Stimulated activated CD4-positive, alpha-beta T cell treated with anti-CD3 and anti-CD28 coated beads, Interleukin-12 subunit alpha, Interleukin-12 subunit beta, amount 100 ng/mL, for 48 hours (primary cell): ENCODE measurements around the gene MRPS2.
"Not testable (repeated sequence)": the region's sequence is repeated elsewhere in the genome, so short reads cannot be mapped to it uniquely, and the experiment has no call there.

Experiments
- DNase-seq, 3 donors: peaks; one replicate each; pipeline ENCODE4 v3.0.0-alpha.2; 2020; ENCODE audit warnings: low read depth in 2 of 3, low spot score in 1 of 3

MRPS2 gene

DNA sequence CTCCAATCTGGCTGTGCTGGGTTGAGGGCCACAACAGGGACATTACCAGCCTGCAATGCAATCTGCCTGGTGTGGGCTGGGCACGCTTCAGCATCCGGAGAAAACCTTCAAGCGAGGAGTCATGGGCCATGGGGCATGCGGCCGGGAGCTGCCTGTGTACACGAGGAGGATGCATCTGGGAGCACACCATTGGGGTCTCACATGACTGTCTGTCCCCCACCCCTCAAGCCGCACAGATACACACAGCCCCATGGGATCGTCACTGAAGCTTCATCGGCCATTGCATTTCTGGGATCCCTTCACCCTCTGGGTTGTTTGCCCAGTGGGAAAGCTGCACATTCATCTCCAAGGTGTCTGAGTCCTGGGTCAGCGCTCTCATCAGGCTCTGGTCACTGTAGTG lies 30.6 kb downstream of the MRPS2 start:
- no peak for DNase-seq

DNA sequence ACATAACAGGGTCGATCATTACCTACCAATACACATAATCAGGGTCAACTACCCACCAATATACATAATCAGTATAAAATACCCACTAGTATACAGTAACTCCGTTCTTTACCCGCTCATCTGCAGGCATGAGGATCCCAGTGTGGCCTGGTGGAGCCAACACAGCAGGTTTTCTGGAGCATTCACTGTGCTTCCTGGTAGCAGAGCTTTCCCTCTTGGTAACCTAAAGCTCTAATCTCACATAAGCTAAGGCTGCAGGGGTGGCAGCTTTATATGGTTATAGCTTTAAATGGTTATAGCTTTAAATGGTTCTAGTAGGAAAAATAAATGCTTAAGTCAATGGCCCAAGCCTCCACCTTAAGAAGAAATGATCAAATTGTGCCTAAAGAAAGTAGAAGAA lies 32.6 kb downstream of the MRPS2 start:
- no peak for DNase-seq

DNA sequence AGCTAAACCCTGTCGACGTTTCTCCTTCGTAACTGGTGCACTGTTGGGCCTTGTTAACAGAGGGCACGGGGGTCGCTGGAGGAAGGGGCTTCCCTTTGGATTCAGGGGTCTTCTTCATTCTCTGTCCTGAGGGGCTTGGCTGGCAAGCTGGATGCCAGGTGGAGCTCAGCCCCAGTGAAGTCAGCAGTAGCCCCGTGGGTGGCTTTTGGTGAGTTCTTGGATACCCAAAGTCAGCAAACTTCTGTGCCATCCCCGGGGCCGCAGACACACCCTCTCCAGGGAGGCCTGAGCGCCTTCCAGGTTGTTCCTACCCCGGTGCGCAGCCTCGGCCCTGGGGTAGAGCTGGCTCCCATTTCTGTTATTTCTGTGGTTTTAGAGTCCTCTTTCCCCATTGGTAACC lies 33.2 kb downstream of the MRPS2 start:
- DNase-seq = no peak

DNA sequence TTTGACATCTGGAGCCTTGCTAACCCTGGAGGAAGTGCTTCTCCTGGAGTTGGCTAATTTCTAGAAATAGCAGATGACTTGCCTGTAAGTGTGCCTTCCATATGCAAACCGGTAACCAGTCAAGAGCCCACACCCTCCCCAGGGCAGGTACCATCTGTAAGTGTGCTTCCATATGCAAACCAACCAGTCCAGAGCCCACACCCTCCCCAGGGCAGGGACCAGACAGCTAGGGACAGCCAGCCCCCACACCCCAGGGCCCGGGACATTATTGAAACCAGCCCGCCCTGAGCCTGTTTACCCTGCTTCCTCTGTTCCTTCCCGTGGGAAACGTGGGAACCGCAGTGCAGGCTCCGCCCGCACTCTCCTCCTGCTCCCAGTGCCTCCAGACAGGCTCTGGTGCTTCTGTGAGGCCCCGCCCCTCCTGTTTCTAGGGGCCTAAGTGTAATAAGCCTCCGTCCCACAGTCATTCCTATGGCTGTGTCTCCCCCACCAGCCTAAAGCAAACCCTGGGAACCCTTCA lies 33.8 kb downstream of the MRPS2 start:
- DNase-seq = not testable (repeated sequence)

DNA sequence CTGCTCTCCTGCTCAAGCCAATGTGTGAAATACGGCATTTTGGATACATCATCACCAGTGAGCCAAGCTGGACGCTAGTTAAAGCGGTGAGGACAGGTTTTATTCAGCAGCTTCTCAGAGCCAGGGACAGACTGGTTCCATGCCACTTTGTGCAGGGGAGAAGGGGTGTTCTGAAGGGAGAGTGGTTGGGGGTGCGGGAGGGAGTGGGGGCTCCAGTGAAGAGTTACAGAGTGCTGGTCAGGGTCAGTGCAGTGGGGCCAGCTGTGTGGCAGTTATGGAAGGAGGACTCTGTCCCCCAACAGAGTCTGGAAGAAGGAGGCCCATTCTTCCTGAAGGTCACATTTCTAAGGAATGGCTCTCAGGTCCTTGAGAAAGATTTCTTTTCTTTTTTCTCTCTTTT lies 34.3 kb downstream of the MRPS2 start:
- not testable (repeated sequence) for DNase-seq

DNA sequence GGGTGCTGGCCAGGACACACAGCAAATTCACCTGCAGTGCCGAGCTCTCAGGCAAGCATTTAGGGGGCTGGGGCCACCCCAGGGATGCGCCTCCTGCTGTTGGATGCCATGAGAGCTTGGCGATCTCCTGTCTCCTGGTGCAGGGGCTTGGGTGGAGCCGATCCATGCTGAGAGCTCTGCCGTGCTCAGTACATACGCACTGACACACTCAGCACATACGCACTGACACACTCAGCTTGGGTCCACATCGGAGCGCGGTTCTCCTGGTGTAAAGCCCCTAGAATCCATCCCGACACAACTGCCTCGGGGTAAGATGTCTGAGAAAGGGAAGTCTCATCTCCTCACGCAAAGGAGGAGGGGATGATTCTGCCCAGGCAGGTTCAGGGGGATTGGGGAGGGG lies 35.1 kb downstream of the MRPS2 start:
- not testable (repeated sequence) for DNase-seq

DNA sequence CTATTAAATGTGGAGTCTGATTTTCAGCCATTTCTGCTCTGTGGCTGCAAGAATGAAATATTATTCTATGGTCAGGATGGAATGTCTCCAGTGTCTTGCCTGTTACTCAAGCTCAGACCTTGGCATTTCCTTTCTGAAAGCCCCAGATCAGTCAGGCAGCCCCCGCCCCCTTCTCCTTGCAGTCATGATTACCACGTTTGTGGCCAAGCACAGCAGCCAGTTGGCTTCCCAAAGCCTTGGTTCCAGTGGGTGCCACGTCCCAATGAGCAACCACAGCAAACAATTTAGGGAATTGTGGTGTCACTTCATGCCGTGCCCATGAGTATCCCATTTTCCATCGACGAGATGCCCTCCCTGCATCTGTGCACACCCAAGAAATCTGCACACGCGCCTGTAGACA lies 35.7 kb downstream of the MRPS2 start:
- no peak for DNase-seq

DNA sequence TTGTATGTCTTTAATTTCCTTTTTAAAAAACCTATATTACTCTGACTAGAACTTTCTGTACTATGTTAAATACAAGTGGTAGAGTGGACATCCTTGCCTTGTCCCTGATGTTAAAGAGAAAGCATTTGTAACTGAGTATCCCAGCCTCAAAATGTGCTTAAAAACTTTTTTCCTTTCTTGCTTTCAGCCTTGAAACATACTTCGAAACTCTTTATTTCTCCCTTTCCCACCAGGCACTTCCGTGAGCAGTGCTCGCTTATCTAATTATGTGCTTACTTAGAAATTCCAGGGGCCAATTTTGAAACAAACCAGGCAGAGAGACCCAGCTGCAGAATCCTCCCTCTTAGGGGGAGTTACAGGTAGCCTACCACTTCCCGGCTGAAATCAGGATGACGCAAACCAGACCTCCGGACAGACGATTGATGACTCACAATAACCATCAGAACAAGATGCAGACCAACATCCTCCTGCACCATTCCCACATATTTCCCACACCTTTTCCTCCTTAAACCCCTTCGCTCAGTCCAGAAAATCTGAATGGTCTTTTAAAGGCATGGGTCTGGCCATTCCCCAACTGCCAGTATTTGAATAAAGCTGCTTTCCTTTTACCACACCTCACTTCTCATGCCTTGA lies 42.9 kb downstream of the MRPS2 start:
- not testable (repeated sequence) for DNase-seq

DNA sequence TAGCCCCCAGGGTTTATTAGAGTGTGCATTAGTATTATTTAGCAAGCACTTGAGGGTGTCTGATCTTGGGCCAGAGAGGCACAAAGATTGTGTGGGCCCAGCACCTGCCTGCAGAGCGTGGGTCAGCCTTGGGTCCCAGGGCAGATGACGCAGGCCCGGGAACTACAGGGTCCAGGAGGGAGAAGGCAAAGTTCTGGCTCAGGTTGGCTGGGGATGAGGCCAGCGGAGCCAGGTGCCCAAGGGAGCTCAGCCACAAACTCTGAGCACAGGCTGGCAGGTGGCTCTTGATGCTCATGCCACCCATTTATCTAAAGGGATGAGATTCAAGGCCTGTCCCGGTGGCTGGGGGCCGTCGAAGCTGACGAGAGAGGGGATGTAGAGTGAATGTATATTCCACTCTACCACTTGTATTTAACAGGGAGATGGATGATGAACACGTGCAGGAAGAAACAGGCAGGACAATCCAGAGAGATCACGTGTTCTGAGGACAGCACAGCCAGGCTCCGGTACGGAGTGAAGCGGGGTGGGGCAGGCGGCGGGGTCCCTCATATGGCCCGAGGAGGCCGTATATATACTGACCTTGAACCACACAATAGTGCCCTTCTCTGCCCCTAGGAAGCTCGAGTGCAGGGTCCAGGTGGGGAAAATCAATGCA lies 44.6 kb downstream of the MRPS2 start:
- DNase-seq = no peak

DNA sequence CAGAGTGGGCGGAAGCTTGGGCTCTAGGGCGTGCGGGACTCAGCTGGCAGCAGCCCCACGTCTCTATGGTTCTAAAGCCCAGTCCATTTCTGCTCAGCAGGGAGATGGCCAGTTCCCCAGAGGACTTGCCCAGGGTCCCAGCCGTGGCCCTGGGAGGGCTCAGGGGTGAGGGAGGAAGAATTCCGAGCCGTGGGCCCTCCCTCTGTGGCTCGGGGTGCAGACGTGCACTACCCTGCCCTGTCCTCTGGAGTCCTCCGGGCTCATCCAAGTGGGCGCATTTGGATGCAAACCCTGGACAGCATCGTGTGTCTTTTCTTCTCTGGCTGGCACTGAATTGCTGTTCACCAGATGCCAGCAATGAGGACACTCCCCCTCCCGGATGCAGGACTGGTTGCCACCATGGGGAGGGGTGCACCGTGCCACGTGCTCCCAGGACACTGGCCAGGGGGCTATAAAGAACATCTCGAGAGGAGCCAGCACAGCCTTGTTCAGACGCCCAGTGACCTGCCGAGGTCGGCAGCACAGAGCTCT lies 45.2 kb downstream of the MRPS2 start, which contains the start of gene OBP2A:
TSS of gene OBP2A (plus strand) at position 481 of the 531 bp plus-strand sequence. CDS start 55 bp downstream, outside the sequence.
- not testable (repeated sequence) for DNase-seq

DNA sequence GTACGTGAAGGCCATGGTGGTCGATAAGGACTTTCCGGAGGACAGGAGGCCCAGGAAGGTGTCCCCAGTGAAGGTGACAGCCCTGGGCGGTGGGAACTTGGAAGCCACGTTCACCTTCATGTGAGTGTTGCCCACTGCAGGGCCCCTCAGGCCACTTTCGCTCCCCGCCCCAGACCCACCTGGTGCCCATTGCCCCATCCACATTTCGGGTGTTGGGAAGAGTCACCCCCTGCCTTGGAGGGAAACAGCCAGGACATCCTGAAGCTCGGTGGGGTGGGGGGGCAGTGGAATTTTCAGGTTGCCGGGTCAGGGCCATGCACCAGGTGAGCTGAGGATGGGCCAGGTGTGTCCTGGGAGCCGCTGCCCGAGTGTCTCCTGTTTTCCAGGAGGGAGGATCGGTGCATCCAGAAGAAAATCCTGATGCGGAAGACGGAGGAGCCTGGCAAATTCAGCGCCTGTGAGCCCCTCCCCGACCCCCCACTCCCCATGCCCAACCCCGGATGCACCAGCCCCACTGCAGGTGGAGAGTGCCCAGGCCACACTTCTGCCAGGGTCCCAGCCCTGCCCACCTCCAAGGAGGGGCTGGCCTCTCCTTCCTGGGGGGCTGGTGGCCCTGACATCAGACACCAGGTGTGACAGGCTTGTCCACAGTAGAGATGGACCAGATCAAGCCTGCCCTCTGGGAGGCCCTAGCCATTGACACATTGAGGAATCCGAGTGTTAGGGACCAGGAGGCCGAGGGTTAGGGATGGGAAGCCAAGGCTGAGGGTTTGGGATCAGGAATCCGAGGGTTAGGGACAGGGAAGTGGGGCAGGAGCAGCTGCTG lies 46.5 kb downstream of the MRPS2 start:
- DNase-seq = not testable (repeated sequence)

DNA sequence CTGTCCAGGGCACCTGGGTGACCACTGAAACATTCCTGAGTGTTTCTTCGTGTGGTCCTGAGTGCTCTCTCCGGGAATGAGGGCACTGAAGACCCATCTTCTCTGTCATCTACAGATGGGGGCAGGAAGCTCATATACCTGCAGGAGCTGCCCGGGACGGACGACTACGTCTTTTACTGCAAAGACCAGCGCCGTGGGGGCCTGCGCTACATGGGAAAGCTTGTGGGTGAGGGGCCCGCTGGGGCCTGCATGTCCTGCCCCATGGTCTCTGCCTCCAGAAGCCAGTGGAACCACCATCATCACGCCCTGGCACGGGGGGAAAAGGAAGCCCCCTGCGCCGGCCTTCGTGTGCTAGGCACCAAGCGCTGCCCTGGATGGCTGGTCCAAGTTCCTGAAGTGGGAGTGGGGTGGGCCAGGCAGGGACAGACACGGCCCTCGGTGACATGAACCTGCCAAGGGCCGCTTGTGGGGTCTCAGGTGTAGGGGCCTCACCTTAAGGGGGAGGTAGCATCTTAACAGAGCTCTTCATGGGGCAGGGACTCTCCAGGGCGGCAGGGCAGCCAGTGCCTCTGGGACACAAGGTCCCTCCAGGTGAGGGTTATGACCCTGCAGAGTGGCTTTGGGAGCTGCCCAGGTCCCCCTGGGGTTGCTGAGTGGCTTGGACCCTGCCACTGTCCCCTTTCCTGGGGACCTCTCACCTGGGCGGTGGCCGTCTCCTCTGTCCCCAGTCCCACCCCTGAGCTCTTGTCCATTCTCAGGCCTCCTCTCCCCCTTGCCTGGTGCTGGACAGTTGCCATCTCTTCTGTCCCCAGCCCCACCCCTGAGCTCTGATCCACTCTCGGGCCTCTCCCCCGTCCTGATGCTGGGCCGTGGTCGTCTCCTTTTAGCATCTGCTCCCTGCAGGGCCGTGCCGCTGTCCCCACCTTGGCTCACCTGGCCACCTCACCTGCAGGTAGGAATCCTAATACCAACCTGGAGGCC lies 47.6 kb downstream of the MRPS2 start:
- no peak for DNase-seq

DNA sequence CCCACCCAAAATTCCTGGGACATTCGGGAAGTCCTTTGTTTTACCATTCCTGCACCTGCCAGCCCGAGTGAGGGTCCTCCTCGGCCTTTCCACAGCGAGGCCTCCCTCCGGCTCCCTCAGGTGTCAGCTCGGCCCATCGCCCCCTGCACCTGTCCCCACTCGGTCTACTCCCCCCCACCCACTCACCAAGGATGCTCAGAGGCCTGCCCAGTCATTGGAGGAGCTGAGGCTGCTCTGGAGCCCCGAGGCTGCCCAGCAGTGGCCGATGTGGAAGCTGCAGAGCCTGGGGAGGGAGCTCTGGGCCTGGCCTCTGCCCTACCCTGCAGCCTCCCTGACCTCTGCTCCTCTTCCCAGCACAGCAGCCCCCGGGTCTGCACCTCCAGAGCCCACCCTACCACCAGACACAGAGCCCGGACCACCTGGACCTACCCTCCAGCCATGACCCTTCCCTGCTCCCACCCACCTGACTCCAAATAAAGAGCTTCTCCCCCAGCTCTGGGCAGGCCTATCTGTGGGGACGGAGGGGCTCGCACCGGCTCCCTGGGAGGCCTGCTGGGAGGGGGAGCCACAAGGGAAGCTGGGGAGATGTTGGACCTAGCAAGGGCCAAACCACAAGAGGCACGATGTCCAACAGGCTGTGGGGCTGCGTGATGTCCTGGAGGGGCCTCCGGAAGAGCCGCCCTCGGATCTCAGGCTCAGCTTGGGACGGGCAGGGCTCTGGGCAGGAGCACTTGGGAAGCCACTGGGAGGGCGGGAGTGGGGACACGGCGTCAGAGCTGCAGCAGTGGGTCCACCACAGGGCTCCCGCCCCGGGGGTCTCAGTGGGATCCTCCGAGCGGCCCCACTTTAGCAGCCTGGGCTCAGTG lies 49.2 kb downstream of the MRPS2 start:
- DNase-seq = not testable (repeated sequence)

DNA sequence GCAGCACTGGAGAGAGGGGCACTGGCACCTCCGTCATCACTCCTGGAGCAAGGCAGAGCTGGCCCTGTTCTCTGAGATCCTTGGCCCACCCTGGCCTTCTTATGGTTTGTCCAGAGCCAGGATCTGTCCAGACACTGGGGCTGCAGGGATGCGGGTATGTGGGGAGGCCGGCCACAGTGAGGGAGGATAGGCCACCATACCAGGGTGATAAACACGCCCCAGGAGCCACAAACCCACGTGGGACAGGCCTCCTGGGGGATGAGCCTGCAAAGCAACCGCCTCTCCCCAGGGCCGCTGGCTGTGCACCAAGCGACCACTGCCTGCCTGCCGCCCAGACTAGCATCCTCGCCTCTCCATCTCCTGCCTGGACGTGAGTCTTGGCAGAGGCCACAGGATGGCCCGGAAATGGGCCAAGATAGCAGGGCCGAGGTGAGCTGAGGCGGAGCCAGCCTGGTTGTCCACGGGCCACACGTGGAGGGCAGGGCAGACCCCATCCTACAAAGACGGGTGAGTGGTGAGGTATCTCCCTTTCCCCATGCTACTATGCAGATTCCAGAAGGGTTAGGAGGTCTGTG lies 49.9 kb downstream of the MRPS2 start:
- no peak for DNase-seq

DNA sequence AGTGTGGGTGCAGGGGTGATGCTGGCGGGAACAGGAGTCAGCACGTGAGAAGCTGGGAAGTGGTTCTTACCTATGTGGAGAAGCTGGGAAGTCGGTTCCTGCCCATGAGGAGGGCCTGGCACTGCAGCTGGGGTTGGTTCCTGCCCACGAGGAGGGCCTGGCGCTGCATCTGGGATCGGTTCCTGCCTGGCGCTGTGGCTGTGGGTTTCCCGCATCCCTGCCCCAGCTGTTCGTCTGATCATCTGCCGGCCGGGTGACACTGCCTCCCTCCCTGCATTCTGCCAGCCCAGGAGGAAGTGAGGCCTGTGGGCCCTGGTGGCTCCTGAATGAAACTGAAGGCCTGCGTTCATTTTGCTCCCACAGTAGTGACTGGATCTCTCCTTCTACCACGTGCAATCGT lies 50.5 kb downstream of the MRPS2 start:
- no peak for DNase-seq

DNA sequence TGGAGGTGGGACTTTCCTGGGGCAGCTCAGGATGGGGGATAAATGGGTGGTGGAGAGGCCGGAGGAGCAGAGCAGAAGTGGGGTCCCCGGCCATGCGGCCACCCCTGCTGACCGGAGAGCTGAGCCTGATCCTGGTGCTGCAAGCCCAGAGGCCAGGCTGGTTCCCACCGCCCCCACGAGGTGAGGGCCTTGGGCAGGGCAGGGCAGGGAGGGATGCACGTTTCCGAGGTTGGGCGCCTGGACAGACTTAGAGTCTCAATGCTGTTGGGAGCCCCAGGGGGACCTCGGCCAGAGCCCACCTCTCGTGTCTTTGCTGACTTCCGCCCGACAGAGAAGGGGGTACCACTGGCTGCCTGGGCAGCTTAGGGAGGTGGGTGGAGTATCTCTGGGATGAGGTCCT lies 51.0 kb downstream of the MRPS2 start:
- no peak for DNase-seq

DNA sequence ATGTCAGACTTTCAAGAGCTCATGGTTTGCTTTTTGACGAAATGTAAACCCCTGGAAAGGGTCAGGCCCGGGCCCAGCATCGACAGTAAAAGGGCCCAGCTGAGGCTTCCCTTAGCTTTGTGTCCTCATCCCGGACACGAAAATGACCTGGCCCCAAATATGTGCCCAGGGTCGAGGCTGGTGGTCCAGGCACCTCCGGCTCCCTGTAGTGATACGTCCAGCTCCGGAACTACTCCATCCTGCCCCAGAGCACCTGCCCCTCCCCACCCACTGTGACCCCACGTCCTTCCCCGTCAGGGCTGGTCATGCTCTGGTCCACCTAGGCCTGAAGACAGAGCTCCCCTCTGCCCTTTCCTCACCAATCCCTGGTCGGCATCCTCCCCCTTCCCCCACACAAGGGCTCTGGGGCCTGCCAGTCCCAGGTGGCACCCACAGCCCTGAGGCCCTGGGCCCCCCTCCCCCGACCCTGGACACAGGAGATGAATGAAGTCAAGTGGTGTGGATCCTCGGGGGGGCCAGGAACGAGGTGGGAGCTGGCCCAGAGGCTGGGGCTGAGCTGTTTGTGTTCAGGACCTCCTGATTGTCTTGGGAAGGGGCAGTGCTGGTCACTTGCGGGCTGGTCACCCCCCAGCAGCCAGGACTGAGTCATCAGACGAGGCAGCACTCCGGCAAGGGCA lies 51.7 kb downstream of the MRPS2 start:
- DNase-seq = no peak

DNA sequence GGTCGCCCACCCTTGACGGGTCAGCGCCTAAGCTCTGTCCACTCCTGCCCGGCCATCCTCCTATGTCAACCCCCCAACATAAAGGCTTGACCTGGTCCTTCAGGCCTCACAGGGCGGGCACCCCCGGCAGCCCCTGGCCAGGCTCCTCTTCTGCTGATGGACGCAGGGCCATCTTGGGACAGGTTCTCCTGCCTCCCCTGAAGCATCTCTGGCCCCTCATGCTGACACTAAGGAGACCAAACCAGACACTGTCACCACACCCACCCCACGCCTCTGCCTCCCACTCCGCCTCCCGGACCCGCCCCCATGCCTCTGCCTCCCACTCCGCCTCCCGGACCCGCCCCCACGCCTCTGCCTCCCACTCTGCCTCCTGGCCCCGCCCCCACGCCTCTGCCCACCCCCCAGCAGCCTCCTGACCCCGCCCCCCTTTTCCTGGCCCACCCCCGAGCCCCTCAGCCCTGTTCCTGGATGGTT lies 52.3 kb downstream of the MRPS2 start:
- no peak for DNase-seq
